Kidney (tissue), 11 donors: ENCODE measurements around the gene GOLGA8K. TPM values are rescaled to one million over a fixed set of nuclear protein-coding genes. Genes with fewer than 3 reads are reported as not detected.
A peak's percentile ranks its signal among the peaks of the same experiment; 100 is the strongest.
"Not testable (repeated sequence)": the region's sequence is repeated elsewhere in the genome, so short reads cannot be mapped to it uniquely, and the experiment has no call there.

Experiments used
- DNase-seq, 5 donors: peaks; one replicate each; pipeline ENCODE4 v3.0.0-alpha.2; 2013 to 2020
- FAIRE-seq: peaks from 2 replicates; lab custom pipeline; 2012; peaks lifted over from hg19 to GRCh38; lab: Jason Lieb, UNC
- H3K27ac ChIP-seq, 2 donors: one replicate each; pipeline ENCODE4 v1.7.0; 2013; ENCODE audit warnings: low read depth in 2 of 2, low read length in 2 of 2, inconsistent platforms in 1 of 2
- H3K27me3 ChIP-seq: one replicate; pipeline ENCODE4 v1.7.1; 2013; ENCODE audit warnings: low read length, inconsistent platforms; ENCODE audit not compliant: control insufficient read depth, insufficient read depth
- H3K36me3 ChIP-seq, 3 donors: one replicate each; pipeline versions ENCODE4 v1.7.0 to v1.7.1; 2013; ENCODE audit warnings: low read length in 3 of 3, control low read depth in 1 of 3, inconsistent platforms in 1 of 3; ENCODE audit not compliant: insufficient read depth in 3 of 3, control insufficient read depth in 2 of 3
- H3K4me1 ChIP-seq, 3 donors: one replicate each; pipeline versions ENCODE4 v1.7.0 to v1.7.1; 2013; ENCODE audit warnings: low read length in 3 of 3, inconsistent platforms in 1 of 3, low read depth in 1 of 3; ENCODE audit not compliant: control insufficient read depth in 2 of 3, insufficient read depth in 2 of 3
- H3K4me3 ChIP-seq, 3 donors: one replicate each; pipeline versions ENCODE4 v1.7.0 to v1.8.1; 2013; ENCODE audit warnings: low read length in 3 of 3, control low read depth in 1 of 3, inconsistent platforms in 1 of 3
- H3K9ac ChIP-seq, 3 donors: one replicate each; pipeline versions ENCODE4 v1.7.0 to v1.7.1; 2013; ENCODE audit warnings: low read length in 3 of 3, control low read depth in 1 of 3, inconsistent platforms in 1 of 3
- H3K9me3 ChIP-seq, 3 donors: one replicate each; pipeline versions ENCODE4 v1.7.0 to v1.7.1; 2013; ENCODE audit warnings: low read length in 3 of 3, control low read depth in 1 of 3, inconsistent platforms in 1 of 3; ENCODE audit not compliant: control insufficient read depth in 2 of 3, insufficient read depth in 1 of 3
- intact Hi-C: fragments of 100-400 bp; cut with DNase I; formaldehyde crosslinking; loops from one replicate; pipeline ENCODE4 v1.11.1; 2022
- polyA plus RNA-seq: library from polyadenylated mRNA; stranded (reverse); fragments of 350-450 nt; fragmentation: Illumina TruSeq; extraction: RNeasy Lipid Tissue Mini Kit (QIAGEN cat#74804); gene quantifications from one replicate; pipeline ENCODE4 v1.2.3, GENCODE V29; 2014; ENCODE audit warnings: low read depth, low replicate concordance; ENCODE audit not compliant: insufficient read depth
- total RNA-seq: library from RNA; stranded (reverse); fragmentation: NEBNext Ultra II Directional; extraction: Animal tissue kit (Norgen Biotek cat#: 25700); gene quantifications from one replicate; pipeline ENCODE4 v1.2.1, GENCODE V29; 2021
- donor health status: control.
- donor health status: control.
- donor health status: DM: yes; HTN: yes; CAD: no.
- donor health status: Normal renal cell carcinoma (clear cell type).

Gene GOLGA8K
- total and polyA plus RNA-seq, 2 donors from 2014 or later = 1.6 TPM; not detected in 1

DNA sequence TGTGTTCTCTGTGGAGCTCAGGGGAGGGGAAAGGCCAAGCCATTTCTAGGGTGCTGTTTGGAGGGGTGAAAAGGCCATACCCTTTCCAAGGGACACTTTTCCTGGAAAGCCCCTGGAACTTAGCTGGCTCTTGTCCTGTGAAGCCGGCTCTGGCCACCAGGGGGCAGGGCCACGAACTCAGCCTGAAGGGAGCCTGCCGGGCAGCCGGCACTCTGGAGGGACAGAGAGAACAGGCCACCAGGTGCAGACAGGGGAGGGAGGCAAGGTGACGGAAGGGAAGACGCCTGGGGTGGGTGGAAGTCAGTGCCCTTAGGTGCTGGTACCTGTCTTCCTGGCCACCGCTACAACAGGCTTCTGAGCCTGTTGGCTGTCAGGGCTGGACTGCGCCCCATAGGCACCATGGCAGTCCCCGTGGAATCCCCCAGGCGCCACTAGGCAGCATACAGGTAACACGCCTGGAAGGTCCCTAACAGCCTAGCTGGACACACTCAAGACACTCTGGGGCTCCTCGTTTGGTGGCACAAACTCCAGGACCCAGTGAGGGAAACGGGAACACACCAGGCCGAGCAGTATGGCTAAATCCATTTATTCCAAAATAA is 14.9 kb downstream of the GOLGA8K start:
- H3K9me3 ChIP-seq, H3K36me3 ChIP-seq, H3K4me1 ChIP-seq, H3K27ac ChIP-seq, H3K27me3 ChIP-seq, DNase-seq, FAIRE-seq, intact Hi-C loops, H3K4me3 ChIP-seq, H3K9ac ChIP-seq: not testable (repeated sequence)

DNA sequence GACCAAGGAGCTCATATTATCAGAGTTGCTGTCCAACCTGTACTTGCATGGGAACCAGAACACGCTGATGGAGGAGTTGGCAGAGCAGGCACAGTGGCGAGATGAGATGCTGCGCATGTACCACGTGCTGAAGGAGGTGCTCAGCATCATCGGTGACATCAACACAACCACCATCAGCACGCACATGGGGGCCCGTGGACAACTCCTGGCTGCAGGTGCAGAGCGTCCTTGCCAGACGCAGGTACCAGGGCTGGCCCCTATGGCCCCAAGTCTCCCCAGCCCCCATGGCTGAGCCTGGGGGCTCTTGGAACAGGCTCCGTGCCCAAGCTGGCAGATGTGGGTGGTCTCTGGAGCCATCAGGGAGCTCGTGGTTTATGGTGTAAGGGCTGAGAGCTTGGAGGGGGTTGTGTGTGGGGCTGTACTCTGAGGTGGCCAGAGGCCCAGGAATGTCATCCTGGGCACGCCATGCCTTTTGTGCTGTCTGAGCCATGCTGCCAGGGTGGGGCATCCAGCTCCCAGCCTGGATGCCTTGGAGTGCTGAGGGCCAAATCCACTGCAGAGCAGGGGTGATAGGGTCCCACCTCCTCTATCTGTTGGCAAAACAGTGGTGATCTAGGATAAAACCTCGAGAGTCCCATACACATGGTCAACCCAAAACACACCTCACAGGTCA is 17.1 kb downstream of the GOLGA8K start:
- H3K27me3 ChIP-seq, FAIRE-seq, DNase-seq, H3K4me3 ChIP-seq, intact Hi-C loops, H3K9me3 ChIP-seq, H3K27ac ChIP-seq, H3K36me3 ChIP-seq, H3K4me1 ChIP-seq, H3K9ac ChIP-seq: not testable (repeated sequence)

DNA sequence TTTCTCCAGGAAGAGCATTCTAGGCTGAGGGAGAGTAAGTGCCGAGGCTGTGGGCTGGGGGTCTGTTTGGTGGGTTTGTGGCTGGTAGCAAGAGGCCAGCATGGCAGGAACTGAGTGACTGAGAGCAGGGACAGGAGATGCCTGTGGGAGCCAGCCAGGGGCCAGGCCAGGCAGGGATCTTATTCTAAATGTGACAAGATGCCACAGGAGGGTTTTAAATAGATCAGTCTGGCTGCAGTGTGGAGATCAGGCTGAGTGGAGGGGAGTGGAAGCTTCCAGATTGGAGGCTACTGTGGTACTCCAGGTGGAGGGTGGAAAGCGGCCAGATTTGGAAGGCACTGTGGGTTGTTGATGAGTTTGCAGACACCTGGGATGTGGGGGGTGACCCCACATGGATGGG is 28.9 kb downstream of the GOLGA8K start:
- FAIRE-seq, H3K4me1 ChIP-seq, intact Hi-C loops, H3K27me3 ChIP-seq, DNase-seq, H3K36me3 ChIP-seq, H3K4me3 ChIP-seq, H3K27ac ChIP-seq, H3K9me3 ChIP-seq, H3K9ac ChIP-seq: not testable (repeated sequence)

- H3K36me3 ChIP-seq, intact Hi-C loops: not testable (repeated sequence)
Observed at GRCh38 chr15:32373707-32374106, 29.4 kb downstream of the GOLGA8K start.

DNA sequence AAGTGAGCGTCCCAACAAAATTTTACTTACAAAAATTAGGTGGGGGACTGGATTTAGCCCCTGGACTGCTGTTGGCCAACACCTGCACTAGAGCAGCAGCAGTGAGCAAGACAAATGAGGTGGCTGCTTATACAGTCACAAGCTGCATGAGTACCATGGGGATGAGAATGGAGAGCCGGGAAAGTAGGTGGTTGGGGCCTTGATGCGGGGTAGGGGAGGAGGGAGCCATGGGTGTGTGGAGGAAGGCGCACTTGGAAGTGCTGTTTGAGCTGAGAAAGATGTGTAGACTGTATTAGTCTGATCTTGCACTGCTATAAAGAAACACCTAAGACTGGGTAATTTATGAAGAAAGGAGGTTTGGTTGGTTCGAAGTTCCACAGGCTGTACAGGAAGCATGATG is 31.0 kb downstream of the GOLGA8K start:
- H3K9ac ChIP-seq, H3K36me3 ChIP-seq, FAIRE-seq, H3K27ac ChIP-seq, intact Hi-C loops, H3K4me1 ChIP-seq, H3K9me3 ChIP-seq, H3K27me3 ChIP-seq, H3K4me3 ChIP-seq: not testable (repeated sequence)
- DNase-seq = peak in 1 of 5 donors; percentile 15

More at GRCh38 chr15:32373707-32374106, 29.4 kb downstream of the GOLGA8K start:
- H3K4me3 ChIP-seq, H3K9ac ChIP-seq, H3K4me1 ChIP-seq, DNase-seq, FAIRE-seq, H3K9me3 ChIP-seq, H3K27ac ChIP-seq, H3K27me3 ChIP-seq: not testable (repeated sequence)

DNA sequence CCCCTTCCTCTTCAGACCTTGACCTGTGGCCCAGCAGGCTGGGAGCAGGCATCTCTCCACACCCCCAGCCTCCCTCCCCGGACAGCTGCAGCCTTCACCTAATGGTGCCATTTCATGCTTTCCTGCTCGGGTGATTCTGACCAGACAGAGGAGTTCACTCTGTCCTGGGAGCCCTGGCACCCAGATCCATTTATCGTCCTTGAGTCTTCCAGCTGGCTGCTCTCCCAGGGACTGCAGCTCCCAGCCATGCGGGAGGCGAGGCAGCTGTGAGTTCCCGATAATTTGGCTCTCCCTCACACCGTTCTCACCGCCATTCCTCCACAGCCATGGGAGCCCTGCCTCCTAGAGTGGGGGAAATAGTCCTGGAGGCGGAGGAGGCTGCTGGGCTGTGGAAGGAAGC is 32.6 kb downstream of the GOLGA8K start:
- H3K4me3 ChIP-seq, H3K36me3 ChIP-seq, H3K27ac ChIP-seq, intact Hi-C loops, H3K9ac ChIP-seq, H3K27me3 ChIP-seq, FAIRE-seq, H3K4me1 ChIP-seq, DNase-seq, H3K9me3 ChIP-seq: not testable (repeated sequence)

GRCh38 chr15:32370064-32370463 is 33.0 kb downstream of the GOLGA8K start:
- H3K27me3 ChIP-seq, H3K9me3 ChIP-seq, DNase-seq, H3K36me3 ChIP-seq, FAIRE-seq, intact Hi-C loops, H3K27ac ChIP-seq, H3K4me3 ChIP-seq, H3K4me1 ChIP-seq, H3K9ac ChIP-seq: not testable (repeated sequence)

DNA sequence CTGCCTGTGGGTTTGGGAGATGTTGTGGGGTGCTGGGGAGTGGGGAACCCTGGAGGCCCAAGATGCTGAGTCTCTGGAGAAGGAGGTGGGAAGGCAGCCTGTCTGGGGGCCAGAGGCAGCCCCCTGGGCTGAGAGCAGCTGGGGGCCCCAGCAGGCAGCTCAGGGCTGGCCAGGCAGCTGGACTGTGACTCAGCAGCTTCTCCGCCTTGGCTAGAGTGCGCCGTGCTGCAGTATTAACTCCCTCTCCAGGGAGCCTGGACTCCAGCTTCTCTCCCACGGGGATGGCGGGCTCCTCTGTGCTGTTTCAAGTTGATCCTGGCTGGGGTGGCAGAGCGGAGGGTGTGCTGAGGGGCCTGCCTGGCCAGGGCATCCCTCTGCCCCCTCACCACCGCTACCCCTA is 36.6 kb downstream of the GOLGA8K start:
- H3K36me3 ChIP-seq, intact Hi-C loops, H3K9me3 ChIP-seq, H3K27me3 ChIP-seq, FAIRE-seq, H3K4me3 ChIP-seq, DNase-seq, H3K9ac ChIP-seq, H3K4me1 ChIP-seq, H3K27ac ChIP-seq: not testable (repeated sequence)
